Measurements from ENCODE around the gene SLC22A12. TPM values are rescaled to one million over a fixed set of nuclear protein-coding genes. Genes with fewer than 3 reads are reported as not detected.

Gene SLC22A12
- total and polyA plus RNA-seq, 2 experiments from 2014 or later, result not detected

DNA sequence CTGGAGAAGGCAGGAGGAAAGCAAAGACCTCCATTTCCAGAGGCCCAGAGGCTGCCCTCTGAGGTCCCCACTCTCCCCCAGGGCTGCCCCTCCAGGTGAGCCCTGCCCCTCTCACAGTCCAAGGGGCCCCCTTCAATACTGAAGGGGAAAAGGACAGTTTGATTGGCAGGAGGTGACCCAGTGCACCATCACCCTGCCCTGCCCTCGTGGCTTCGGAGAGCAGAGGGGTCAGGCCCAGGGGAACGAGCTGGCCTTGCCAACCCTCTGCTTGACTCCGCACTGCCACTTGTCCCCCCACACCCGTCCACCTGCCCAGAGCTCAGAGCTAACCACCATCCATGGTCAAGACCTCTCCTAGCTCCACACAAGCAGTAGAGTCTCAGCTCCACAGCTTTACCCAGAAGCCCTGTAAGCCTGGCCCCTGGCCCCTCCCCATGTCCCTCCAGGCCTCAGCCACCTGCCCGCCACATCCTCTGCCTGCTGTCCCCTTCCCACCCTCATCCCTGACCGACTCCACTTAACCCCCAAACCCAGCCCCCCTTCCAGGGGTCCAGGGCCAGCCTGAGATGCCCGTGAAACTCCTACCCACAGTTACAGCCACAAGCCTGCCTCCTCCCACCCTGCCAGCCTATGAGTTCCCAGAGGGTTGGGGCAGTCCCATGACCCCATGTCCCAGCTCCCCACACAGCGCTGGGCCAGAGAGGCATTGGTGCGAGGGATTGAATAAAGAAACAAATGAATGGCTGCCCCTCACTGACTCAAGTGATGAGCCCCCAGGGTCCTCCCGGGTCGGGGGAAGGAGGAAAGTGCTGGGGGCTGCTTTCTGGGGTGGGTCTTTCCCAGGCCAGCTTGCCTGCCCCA lies 10.8 kb downstream of the SLC22A12 start:
- TF ChIP-seq, protein P1, sequence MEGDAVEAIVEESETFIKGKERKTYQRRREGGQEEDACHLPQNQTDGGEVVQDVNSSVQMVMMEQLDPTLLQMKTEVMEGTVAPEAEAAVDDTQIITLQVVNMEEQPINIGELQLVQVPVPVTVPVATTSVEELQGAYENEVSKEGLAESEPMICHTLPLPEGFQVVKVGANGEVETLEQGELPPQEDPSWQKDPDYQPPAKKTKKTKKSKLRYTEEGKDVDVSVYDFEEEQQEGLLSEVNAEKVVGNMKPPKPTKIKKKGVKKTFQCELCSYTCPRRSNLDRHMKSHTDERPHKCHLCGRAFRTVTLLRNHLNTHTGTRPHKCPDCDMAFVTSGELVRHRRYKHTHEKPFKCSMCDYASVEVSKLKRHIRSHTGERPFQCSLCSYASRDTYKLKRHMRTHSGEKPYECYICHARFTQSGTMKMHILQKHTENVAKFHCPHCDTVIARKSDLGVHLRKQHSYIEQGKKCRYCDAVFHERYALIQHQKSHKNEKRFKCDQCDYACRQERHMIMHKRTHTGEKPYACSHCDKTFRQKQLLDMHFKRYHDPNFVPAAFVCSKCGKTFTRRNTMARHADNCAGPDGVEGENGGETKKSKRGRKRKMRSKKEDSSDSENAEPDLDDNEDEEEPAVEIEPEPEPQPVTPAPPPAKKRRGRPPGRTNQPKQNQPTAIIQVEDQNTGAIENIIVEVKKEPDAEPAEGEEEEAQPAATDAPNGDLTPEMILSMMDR (IDR thresholded peaks at IDR 0.05; ENCODE audit: low read depth, low read length), result no peak
- no peak overlapping the region for H3K27ac ChIP-seq
- H3K4me1 ChIP-seq (ENCODE audit: low read depth), result no peaks in the 10 kb centered on the region
- no peaks in the 10 kb centered on the region for H3K36me3 ChIP-seq
- H3K27me3 ChIP-seq, result no peaks in the 10 kb centered on the region
- H3K9me3 ChIP-seq (ENCODE audit: low read depth), result no peaks in the 10 kb centered on the region
- H3K4me3 ChIP-seq, result no peak overlapping the region
- DNase-seq (ENCODE audit: low read depth in 1 of 2, low spot score in 1 of 2), result no peak

DNA sequence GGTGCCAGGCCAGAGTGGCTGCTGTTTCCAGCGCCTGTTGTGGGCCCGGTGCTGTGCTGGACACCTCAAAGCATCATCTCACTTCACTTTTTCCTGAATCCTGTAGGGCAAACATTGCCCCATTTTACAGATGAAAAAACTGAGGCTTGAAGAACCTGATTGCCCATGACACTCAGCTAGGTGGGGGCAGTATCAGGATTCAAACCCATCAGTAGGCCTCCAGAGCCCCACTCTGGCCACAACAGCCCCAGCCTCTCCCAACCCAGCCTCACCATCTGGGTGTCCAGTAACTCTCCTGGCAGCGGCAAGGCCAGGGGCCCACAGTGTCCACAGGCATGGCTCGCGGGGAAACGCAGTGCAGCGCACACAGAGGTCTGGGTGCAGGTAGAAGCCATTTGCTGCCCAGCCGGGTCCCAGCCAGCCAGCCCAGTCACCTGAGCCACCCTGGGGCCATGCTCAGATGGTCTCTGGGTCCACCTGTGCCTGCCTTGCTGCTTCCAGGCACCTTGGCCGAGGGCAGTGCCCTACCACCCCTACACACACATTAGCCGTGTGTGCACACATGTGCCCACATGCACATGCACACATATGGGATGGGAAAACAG lies 11.5 kb downstream of the SLC22A12 start:
- TF ChIP-seq, protein P1 (IDR thresholded peaks at IDR 0.05; ENCODE audit: low read depth, low read length), result no peak
- no peak overlapping the region for H3K27ac ChIP-seq
- no peaks in the 10 kb centered on the region for H3K27me3 ChIP-seq
- no peaks in the 10 kb centered on the region for H3K36me3 ChIP-seq
- H3K4me1 ChIP-seq (ENCODE audit: low read depth), result no peaks in the 10 kb centered on the region
- H3K9me3 ChIP-seq (ENCODE audit: low read depth), result no peaks in the 10 kb centered on the region
- H3K4me3 ChIP-seq, result no peak overlapping the region
- DNase-seq (ENCODE audit: low read depth in 1 of 2, low spot score in 1 of 2), result no peak

DNA sequence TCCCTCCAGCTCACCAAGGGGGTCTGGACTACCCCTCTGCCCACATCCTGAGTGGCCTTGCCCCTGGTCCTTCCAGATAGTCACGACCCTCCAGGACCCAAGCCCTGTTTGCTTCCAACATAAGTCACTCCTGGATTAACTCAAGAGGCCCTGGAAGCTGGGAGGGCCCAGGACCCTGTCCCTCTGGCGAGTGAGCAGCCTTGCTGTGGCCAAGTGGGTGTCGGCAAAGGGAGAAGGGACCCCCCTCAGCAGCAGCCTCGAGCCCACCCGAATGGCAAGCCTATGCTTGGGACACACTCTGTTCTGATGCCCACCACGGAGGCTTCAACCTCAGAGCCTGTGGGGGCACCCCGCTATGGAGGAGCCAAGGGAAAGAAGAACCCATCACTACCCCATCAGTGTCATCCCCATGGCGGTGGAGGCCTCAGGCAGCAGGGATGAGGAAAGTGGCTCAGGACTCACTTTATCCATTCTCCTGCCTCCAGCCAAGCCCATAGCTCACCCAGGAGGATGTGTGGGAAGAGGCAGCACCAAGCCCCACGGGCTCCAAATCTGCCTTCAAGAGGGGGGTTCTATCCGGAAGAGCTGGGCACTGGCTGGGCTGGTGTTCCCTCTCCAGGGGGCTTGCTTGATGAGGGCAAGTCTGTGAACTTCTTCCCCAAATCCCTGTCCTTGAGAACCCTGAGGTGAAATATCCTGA lies 12.5 kb downstream of the SLC22A12 start:
- no peaks in the 10 kb centered on the region for H3K27me3 ChIP-seq
- no peak overlapping the region for H3K27ac ChIP-seq
- H3K36me3 ChIP-seq, result no peaks in the 10 kb centered on the region
- no peak overlapping the region for H3K4me3 ChIP-seq
- no peaks in the 10 kb centered on the region for H3K9me3 ChIP-seq (ENCODE audit: low read depth)
- no peaks in the 10 kb centered on the region for H3K4me1 ChIP-seq (ENCODE audit: low read depth)
- no peak for DNase-seq (ENCODE audit: low read depth in 1 of 2, low spot score in 1 of 2)
- TF ChIP-seq, protein P1 (IDR thresholded peaks at IDR 0.05; ENCODE audit: low read depth, low read length), result no peak

DNA sequence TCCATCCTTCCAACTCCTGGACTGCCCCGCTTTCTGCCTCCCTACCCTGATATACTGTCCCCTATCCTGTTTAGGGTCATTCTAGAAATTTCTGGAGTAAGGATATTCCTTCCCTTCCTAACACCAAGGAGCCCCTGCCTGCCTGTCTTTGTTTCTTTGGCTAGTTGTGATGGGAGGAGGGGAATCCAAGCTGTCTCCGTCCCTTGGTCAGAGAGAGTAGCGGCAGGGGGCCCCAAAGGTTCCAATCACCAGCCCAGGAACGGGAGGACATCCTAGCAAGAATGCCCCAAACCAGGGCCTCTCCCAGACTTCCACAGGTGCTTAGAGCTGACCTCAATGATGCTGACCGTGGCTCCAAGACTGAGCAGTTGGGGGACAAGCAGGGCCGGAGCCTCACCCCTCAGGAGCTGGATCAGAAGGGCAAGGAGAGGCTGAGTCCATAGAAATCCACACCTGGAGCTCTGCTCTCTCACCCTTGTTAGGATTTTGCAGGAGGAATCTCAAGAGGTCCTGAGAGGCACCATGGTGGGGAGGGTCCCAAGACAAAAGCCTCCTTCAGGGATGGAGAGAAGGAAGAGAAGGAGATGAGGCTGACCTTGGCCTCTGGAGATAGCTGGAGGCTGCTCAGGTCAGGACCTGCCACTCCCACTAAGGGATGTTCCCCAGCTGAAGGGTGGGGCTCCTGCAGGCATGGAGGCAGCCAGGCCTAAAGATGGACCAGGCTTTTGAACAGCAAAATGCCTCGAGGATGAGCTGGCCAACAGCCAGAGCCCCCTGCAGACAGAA lies 13.6 kb downstream of the SLC22A12 start:
- Histone ChIP-seq H3K4me1 (ENCODE audit: low read depth) (no peaks in the 10 kb centered on the region), H3K9me3 (ENCODE audit: low read depth) (no peaks in the 10 kb centered on the region), H3K27ac (no peak overlapping the region), H3K4me3 (no peak overlapping the region), H3K36me3 (no peaks in the 10 kb centered on the region), H3K27me3 (no peaks in the 10 kb centered on the region)
- DNase-seq (ENCODE audit: low read depth in 1 of 2, low spot score in 1 of 2), result no peak
- TF ChIP-seq, protein P1 (IDR thresholded peaks at IDR 0.05; ENCODE audit: low read depth, low read length), result no peak

DNA sequence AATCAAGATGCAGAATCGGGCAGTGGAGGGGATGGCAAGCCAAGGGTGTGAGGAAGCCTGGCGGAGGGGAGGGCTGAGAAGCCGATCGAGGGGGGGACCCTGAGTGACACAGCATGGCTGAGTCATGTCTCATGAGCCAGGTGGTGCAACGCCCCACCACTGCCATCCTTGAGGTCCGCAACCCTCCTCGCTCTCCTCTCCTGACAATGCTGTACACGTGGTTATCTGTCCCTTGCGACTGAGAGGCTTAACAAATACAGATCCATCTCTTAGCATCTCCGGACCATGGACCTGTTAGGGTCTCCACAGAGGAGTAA lies 14.2 kb downstream of the SLC22A12 start:
- no peaks in the 10 kb centered on the region for H3K4me1 ChIP-seq (ENCODE audit: low read depth)
- DNase-seq (ENCODE audit: low read depth in 1 of 2, low spot score in 1 of 2), result no peak
- H3K36me3 ChIP-seq, result no peaks in the 10 kb centered on the region
- H3K27me3 ChIP-seq, result no peaks in the 10 kb centered on the region
- TF ChIP-seq, protein P1 (IDR thresholded peaks at IDR 0.05; ENCODE audit: low read depth, low read length), result no peak
- no peak overlapping the region for H3K4me3 ChIP-seq
- no peaks in the 10 kb centered on the region for H3K9me3 ChIP-seq (ENCODE audit: low read depth)
- H3K27ac ChIP-seq, result no peak overlapping the region

Measured in cardiac muscle cell (in vitro differentiated cells and primary cell).